ENCODE results near the gene SLC44A5.

Gene SLC44A5

GRCh38 chr1:75425001-75425650 is 185.8 kb downstream of the SLC44A5 start:
- Histone ChIP-seq H4K8ac (ENCODE audit: low read depth, low read length) (no peak overlapping the region), H2AK5ac (ENCODE audit: low read depth, low read length) (no peak overlapping the region), H3K9ac (ENCODE audit: low read depth, low read length, poor library complexity) (no peak overlapping the region), H2BK15ac (ENCODE audit: low read length) (no peak overlapping the region), H3K27ac (replicated peaks; ENCODE audit: low read length) (no peak overlapping the region), H3K23ac (ENCODE audit: low read depth, low read length, poor library complexity) (no peak overlapping the region), H2AFZ (ENCODE audit: low read length) (no peak overlapping the region), H3K4me3 (ENCODE audit: low read length in 2 of 2) (no peak overlapping the region), H3K4me1 (ENCODE audit: control insufficient read depth in 2 of 2, insufficient read depth in 1 of 2, low read depth in 1 of 2, low read length in 2 of 2) (no peaks in the 10 kb centered on the region), H3K36me3 (replicated peaks in 1 of 2; ENCODE audit: control insufficient read depth in 2 of 2, insufficient read depth in 2 of 2, low read length in 2 of 2) (no peaks in the 10 kb centered on the region), H3K27me3 (ENCODE audit: control insufficient read depth in 3 of 3, insufficient read depth in 3 of 3, low read depth in 1 of 3, low read length in 3 of 3) (no peaks in the 10 kb centered on the region), H3K79me1 (ENCODE audit: low read depth, low read length) (no peaks in the 10 kb centered on the region), H2BK120ac (ENCODE audit: low read depth, low read length) (no peak overlapping the region), H4K91ac (ENCODE audit: low read depth, low read length, poor library complexity) (no peak overlapping the region), H2BK12ac (ENCODE audit: low read length) (no peak overlapping the region), H3K4ac (ENCODE audit: low read length) (no peak overlapping the region), H3K14ac (ENCODE audit: low read length) (no peak overlapping the region), H3K4me2 (ENCODE audit: insufficient read depth, low read length, poor library complexity, severe bottlenecking) (no peak overlapping the region), H2BK5ac (ENCODE audit: low read length) (no peak overlapping the region), H3K18ac (ENCODE audit: low read length) (no peak overlapping the region), H3K9me3 (replicated peaks in 1 of 2; ENCODE audit: control insufficient read depth in 2 of 2, insufficient read depth in 1 of 2, low read depth in 1 of 2, low read length in 2 of 2) (no peaks in the 10 kb centered on the region)
- DNase-seq (ENCODE audit: low spot score) = no peak
- no CpG with 5 or more reads among the region's 3 CpGs for WGBS, 2 donors (ENCODE audit: extremely low coverage in 2 of 2, insufficient read length in 2 of 2, insufficient replicate concordance in 1 of 2)

GRCh38 chr1:75423616-75424015 is 187.3 kb downstream of the SLC44A5 start:
- Histone ChIP-seq H3K27me3 (ENCODE audit: control insufficient read depth in 3 of 3, insufficient read depth in 3 of 3, low read depth in 1 of 3, low read length in 3 of 3) (no peaks in the 10 kb centered on the region), H3K14ac (ENCODE audit: low read length) (no peak overlapping the region), H2AFZ (ENCODE audit: low read length) (no peak overlapping the region), H3K9ac (ENCODE audit: low read depth, low read length, poor library complexity) (no peak overlapping the region), H2AK5ac (ENCODE audit: low read depth, low read length) (no peak overlapping the region), H3K23ac (ENCODE audit: low read depth, low read length, poor library complexity) (no peak overlapping the region), H2BK15ac (ENCODE audit: low read length) (no peak overlapping the region), H4K8ac (ENCODE audit: low read depth, low read length) (no peak overlapping the region), H3K36me3 (replicated peaks in 1 of 2; ENCODE audit: control insufficient read depth in 2 of 2, insufficient read depth in 2 of 2, low read length in 2 of 2) (no peaks in the 10 kb centered on the region), H3K18ac (ENCODE audit: low read length) (no peak overlapping the region), H3K4ac (ENCODE audit: low read length) (no peak overlapping the region), H2BK12ac (ENCODE audit: low read length) (no peak overlapping the region), H3K27ac (replicated peaks; ENCODE audit: low read length) (no peak overlapping the region), H2BK120ac (ENCODE audit: low read depth, low read length) (no peak overlapping the region), H3K4me2 (ENCODE audit: insufficient read depth, low read length, poor library complexity, severe bottlenecking) (no peak overlapping the region), H2BK5ac (ENCODE audit: low read length) (no peak overlapping the region), H3K9me3 (replicated peaks in 1 of 2; ENCODE audit: control insufficient read depth in 2 of 2, insufficient read depth in 1 of 2, low read depth in 1 of 2, low read length in 2 of 2) (no peaks in the 10 kb centered on the region), H3K79me1 (ENCODE audit: low read depth, low read length) (no peaks in the 10 kb centered on the region), H3K4me1 (ENCODE audit: control insufficient read depth in 2 of 2, insufficient read depth in 1 of 2, low read depth in 1 of 2, low read length in 2 of 2) (no peaks in the 10 kb centered on the region), H3K4me3 (ENCODE audit: low read length in 2 of 2) (no peak overlapping the region), H4K91ac (ENCODE audit: low read depth, low read length, poor library complexity) (no peak overlapping the region)
- DNase-seq (ENCODE audit: low spot score) = no peak
- WGBS, 2 donors (ENCODE audit: extremely low coverage in 2 of 2, insufficient read length in 2 of 2, insufficient replicate concordance in 1 of 2) = no CpG with 5 or more reads among the region's 5 CpGs

GRCh38 chr1:75423136-75423535 is 187.8 kb downstream of the SLC44A5 start:
- no peaks in the 10 kb centered on the region for H3K4me1 ChIP-seq (ENCODE audit: control insufficient read depth in 2 of 2, insufficient read depth in 1 of 2, low read depth in 1 of 2, low read length in 2 of 2)
- no peak overlapping the region for H2BK15ac ChIP-seq (ENCODE audit: low read length)
- no peak overlapping the region for H2BK120ac ChIP-seq (ENCODE audit: low read depth, low read length)
- no peak overlapping the region for H2BK5ac ChIP-seq (ENCODE audit: low read length)
- H3K9me3 ChIP-seq (replicated peaks in 1 of 2; ENCODE audit: control insufficient read depth in 2 of 2, insufficient read depth in 1 of 2, low read depth in 1 of 2, low read length in 2 of 2) = no peaks in the 10 kb centered on the region
- no peak overlapping the region for H3K9ac ChIP-seq (ENCODE audit: low read depth, low read length, poor library complexity)
- no peak overlapping the region for H4K91ac ChIP-seq (ENCODE audit: low read depth, low read length, poor library complexity)
- H3K79me1 ChIP-seq (ENCODE audit: low read depth, low read length) = no peaks in the 10 kb centered on the region
- no peaks in the 10 kb centered on the region for H3K27me3 ChIP-seq (ENCODE audit: control insufficient read depth in 3 of 3, insufficient read depth in 3 of 3, low read depth in 1 of 3, low read length in 3 of 3)
- no peak for DNase-seq (ENCODE audit: low spot score)
- no peak overlapping the region for H3K14ac ChIP-seq (ENCODE audit: low read length)
- H3K4ac ChIP-seq (ENCODE audit: low read length) = no peak overlapping the region
- H3K36me3 ChIP-seq (replicated peaks in 1 of 2; ENCODE audit: control insufficient read depth in 2 of 2, insufficient read depth in 2 of 2, low read length in 2 of 2) = no peaks in the 10 kb centered on the region
- H3K18ac ChIP-seq (ENCODE audit: low read length) = no peak overlapping the region
- no peak overlapping the region for H2AK5ac ChIP-seq (ENCODE audit: low read depth, low read length)
- H3K4me3 ChIP-seq (ENCODE audit: low read length in 2 of 2) = no peak overlapping the region
- H4K8ac ChIP-seq (ENCODE audit: low read depth, low read length) = no peak overlapping the region
- H3K4me2 ChIP-seq (ENCODE audit: insufficient read depth, low read length, poor library complexity, severe bottlenecking) = no peak overlapping the region
- no CpG with 5 or more reads among the region's 4 CpGs for WGBS, 2 donors (ENCODE audit: extremely low coverage in 2 of 2, insufficient read length in 2 of 2, insufficient replicate concordance in 1 of 2)
- no peak overlapping the region for H2AFZ ChIP-seq (ENCODE audit: low read length)
- H3K23ac ChIP-seq (ENCODE audit: low read depth, low read length, poor library complexity) = no peak overlapping the region
- H2BK12ac ChIP-seq (ENCODE audit: low read length) = no peak overlapping the region
- no peak overlapping the region for H3K27ac ChIP-seq (replicated peaks; ENCODE audit: low read length)

- no peak overlapping the region for H2AFZ ChIP-seq (ENCODE audit: low read length)
- H3K4ac ChIP-seq (ENCODE audit: low read length) = no peak overlapping the region
- no peak overlapping the region for H4K91ac ChIP-seq (ENCODE audit: low read depth, low read length, poor library complexity)
- no peaks in the 10 kb centered on the region for H3K79me1 ChIP-seq (ENCODE audit: low read depth, low read length)
- H3K36me3 ChIP-seq (replicated peaks in 1 of 2; ENCODE audit: control insufficient read depth in 2 of 2, insufficient read depth in 2 of 2, low read length in 2 of 2) = no peaks in the 10 kb centered on the region
- H2BK12ac ChIP-seq (ENCODE audit: low read length) = no peak overlapping the region
- no peak overlapping the region for H3K23ac ChIP-seq (ENCODE audit: low read depth, low read length, poor library complexity)
- no peak overlapping the region for H2BK15ac ChIP-seq (ENCODE audit: low read length)
- DNase-seq (ENCODE audit: low spot score) = no peak
- no peak overlapping the region for H2BK5ac ChIP-seq (ENCODE audit: low read length)
- H2AK5ac ChIP-seq (ENCODE audit: low read depth, low read length) = no peak overlapping the region
- H3K9ac ChIP-seq (ENCODE audit: low read depth, low read length, poor library complexity) = no peak overlapping the region
- H3K14ac ChIP-seq (ENCODE audit: low read length) = no peak overlapping the region
- H3K4me3 ChIP-seq (ENCODE audit: low read length in 2 of 2) = no peak overlapping the region
- no CpG with 5 or more reads among the region's 1 CpG for WGBS, 2 donors (ENCODE audit: extremely low coverage in 2 of 2, insufficient read length in 2 of 2, insufficient replicate concordance in 1 of 2)
- H3K27ac ChIP-seq (replicated peaks; ENCODE audit: low read length) = no peak overlapping the region
- no peaks in the 10 kb centered on the region for H3K9me3 ChIP-seq (replicated peaks in 1 of 2; ENCODE audit: control insufficient read depth in 2 of 2, insufficient read depth in 1 of 2, low read depth in 1 of 2, low read length in 2 of 2)
- no peaks in the 10 kb centered on the region for H3K27me3 ChIP-seq (ENCODE audit: control insufficient read depth in 3 of 3, insufficient read depth in 3 of 3, low read depth in 1 of 3, low read length in 3 of 3)
- H2BK120ac ChIP-seq (ENCODE audit: low read depth, low read length) = no peak overlapping the region
- H3K18ac ChIP-seq (ENCODE audit: low read length) = no peak overlapping the region
- no peak overlapping the region for H4K8ac ChIP-seq (ENCODE audit: low read depth, low read length)
- H3K4me1 ChIP-seq (ENCODE audit: control insufficient read depth in 2 of 2, insufficient read depth in 1 of 2, low read depth in 1 of 2, low read length in 2 of 2) = no peaks in the 10 kb centered on the region
- no peak overlapping the region for H3K4me2 ChIP-seq (ENCODE audit: insufficient read depth, low read length, poor library complexity, severe bottlenecking)
These were observed 189.5 kb downstream of the SLC44A5 start for GRCh38 chr1:75421371-75421770.
